ENCODE measurements around the gene KRABD2.

GRCh38 chr17:8345052-8345690 lies 31.3 kb downstream of the KRABD2 start:
- no peak for TF ChIP-seq CTCF (conservative IDR thresholded peaks at IDR 0.05 in 1 of 2, IDR thresholded peaks at IDR 0.05 in 1 of 2; ENCODE audit: extremely low read depth in 1 of 2, insufficient read depth in 1 of 2, low read depth in 1 of 2, low read length in 2 of 2)
- no peak for TF ChIP-seq EZH2 (IDR thresholded peaks at IDR 0.05; ENCODE audit: borderline replicate concordance, low read length)

Data from mammary epithelial cell (primary cell).